ENCODE results near the gene PUDP.
A peak's percentile ranks its signal among the peaks of the same experiment; 100 is the strongest.

Gene PUDP

GRCh38 chrX:7149411-7149810, 1.5 kb upstream of the PUDP start:
- no peak for FAIRE-seq
- no peak for DNase-seq (ENCODE audit: extremely low spot score, insufficient read length, low read depth)

- DNase-seq (ENCODE audit: extremely low spot score, insufficient read length, low read depth) (no peak), FAIRE-seq (peak; percentile 52)
Observed at GRCh38 chrX:7147413-7147977, 458 bp downstream of the PUDP start, which contains the start of gene STS. STS (plus strand) TSS chrX:7147712; CDS start chrX:7253200, 105,488 bp downstream.

DNA sequence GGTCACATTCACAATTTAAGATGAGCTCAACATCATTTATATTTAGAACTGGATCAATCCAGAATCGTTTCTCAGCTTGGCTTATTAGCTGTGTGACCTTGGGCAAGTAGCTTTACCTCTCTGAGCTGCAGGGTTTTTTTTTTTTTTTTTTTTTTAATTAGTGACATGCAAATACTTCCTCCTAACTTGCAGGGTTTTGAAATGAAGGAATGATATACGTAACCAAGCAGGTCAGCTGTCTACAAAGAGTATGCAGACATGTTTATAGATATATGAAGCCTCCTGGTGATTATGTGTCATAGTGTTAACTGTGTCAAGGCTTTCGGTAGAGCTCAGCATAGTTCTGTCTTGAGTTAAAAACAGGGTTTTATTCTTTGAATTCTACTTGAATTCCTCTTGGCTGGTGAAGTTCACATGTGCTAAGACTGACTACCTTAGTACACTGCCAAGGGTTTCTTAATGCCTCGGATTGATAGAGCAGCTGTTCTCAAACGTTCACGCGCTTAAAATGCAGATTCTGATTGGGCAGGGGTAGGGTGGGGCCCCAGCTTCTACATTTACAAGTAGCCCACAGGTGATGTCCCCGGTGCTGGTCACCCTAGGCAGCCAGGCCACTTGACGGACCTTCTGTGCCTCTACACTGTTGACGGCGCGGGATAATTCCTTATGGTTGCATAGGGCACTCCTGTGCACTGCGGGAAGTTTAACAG, 1.1 kb downstream of the PUDP start:
- peak; percentile 76 for FAIRE-seq
- DNase-seq (ENCODE audit: extremely low spot score, insufficient read length, low read depth), result no peak

- FAIRE-seq (peak; percentile 56), DNase-seq (ENCODE audit: extremely low spot score, insufficient read length, low read depth) (no peak)
Observed at GRCh38 chrX:7146020-7146702, 1.8 kb downstream of the PUDP start.

DNA sequence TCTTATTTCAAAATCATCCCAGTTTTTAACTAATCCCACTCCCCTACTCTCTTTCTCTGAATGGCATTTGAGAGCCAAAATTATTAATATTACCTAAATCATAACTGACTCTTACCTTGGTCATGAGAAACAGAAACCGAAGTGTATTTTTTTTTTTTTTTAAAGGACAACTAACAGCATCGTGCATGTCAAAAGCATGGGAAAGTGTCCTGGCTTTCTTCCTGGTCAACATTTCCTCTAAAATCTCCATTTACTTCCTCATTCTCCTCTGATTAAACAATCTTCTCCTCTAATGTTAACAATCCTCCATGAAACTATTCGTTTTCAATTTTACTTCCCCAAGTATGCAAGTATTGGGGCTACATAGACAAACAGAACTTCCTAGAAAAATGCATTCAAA, 2.5 kb downstream of the PUDP start:
- FAIRE-seq (no peak), DNase-seq (ENCODE audit: extremely low spot score, insufficient read length, low read depth) (no peak)

DNA sequence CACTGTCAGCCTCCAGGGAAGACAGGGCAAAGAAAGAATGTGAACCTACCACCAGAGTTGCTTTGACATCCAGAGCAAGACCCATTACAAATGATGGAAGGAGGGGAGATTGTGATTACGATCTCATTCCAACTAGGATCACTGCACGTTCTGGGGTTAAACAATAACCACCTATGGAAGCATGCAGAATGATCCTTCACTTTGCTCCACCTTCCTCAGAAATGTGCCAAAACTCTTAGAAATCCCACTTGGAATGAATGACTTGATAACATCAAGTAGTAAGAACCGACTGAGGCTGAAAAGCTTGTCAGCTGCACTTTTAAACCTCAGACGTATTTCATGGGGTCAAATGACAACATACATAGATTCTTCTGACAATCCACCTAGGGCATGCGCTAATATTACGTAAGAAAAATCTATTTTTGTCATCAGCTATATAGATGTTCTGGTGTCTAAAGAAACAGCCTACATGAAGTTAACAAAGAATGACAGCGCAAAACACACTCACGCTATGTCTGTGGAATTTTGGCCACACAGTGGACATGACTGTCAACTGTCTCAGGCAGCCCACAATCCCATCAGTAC, 3.9 kb downstream of the PUDP start:
- FAIRE-seq, result no peak

GRCh38 chrX:7143076-7143475, 4.9 kb downstream of the PUDP start:
- FAIRE-seq (no peak), DNase-seq (ENCODE audit: extremely low spot score, insufficient read length, low read depth) (no peak)

More for the DNA sequence above, 3.9 kb downstream of the PUDP start:
- DNase-seq (ENCODE audit: extremely low spot score, insufficient read length, low read depth), result no peak

GRCh38 chrX:7139202-7140081, 8.5 kb downstream of the PUDP start:
- FAIRE-seq (peak; percentile 24), DNase-seq (ENCODE audit: extremely low spot score, insufficient read length, low read depth) (no peak)

DNA sequence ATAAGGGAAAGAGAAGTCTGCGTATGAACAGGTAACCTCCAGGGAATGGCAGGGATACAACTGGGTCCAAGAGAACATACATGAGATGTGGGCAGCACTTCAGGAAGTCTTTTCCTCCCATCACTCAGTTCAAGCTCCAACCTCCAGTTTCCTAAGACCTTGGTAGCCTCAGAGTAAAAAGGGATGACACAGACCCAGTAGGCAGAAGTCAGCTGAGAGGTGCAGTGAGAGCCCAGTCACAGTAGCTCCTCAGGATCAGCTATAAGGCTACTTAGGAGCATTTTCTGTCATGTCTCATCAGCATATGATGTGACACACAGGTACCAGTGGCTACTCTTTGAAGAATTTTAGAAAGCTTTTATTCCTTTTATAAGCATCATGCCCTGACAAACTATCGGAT, 13.0 kb downstream of the PUDP start:
- FAIRE-seq (peak; percentile 5), DNase-seq (ENCODE audit: extremely low spot score, insufficient read length, low read depth) (no peak)

DNA sequence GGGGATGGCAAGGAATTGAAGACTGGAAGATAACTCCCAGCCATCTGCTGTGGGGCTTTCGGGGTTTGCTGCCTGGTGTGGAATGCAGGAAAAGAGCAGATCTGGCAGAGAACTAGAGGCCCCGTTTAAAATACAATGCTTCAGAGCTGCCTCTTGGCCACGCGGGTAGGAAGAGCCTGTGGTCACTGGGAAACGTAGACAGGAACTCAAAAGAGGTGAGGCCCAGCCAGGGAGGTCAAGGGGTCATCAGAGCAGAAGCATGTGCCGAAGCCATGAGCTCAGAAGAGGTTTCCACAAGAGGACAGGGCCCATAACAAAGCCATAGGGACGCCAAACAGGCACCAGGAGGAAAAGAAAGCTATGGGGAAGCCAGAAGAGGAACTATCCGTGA, 14.9 kb downstream of the PUDP start:
- DNase-seq (ENCODE audit: extremely low spot score, insufficient read length, low read depth) (no peak), FAIRE-seq (no peak)

GRCh38 chrX:7132335-7133049, 15.5 kb downstream of the PUDP start:
- FAIRE-seq (peak; percentile 86), DNase-seq (ENCODE audit: extremely low spot score, insufficient read length, low read depth) (no peak)

- FAIRE-seq (no peak), DNase-seq (ENCODE audit: extremely low spot score, insufficient read length, low read depth) (no peak)
Observed at GRCh38 chrX:7131621-7132020, 16.3 kb downstream of the PUDP start.

- DNase-seq (ENCODE audit: extremely low spot score, insufficient read length, low read depth) (no peak), FAIRE-seq (no peak)
Observed at GRCh38 chrX:7127056-7127455, 20.9 kb downstream of the PUDP start.

- no peak for DNase-seq (ENCODE audit: extremely low spot score, insufficient read length, low read depth)
Observed at GRCh38 chrX:7120878-7121219, 27.1 kb downstream of the PUDP start.

GRCh38 chrX:7119950-7120877, 27.7 kb downstream of the PUDP start:
- peak; percentile 70 for FAIRE-seq

More at GRCh38 chrX:7120878-7121219, 27.1 kb downstream of the PUDP start:
- no peak for FAIRE-seq

DNA sequence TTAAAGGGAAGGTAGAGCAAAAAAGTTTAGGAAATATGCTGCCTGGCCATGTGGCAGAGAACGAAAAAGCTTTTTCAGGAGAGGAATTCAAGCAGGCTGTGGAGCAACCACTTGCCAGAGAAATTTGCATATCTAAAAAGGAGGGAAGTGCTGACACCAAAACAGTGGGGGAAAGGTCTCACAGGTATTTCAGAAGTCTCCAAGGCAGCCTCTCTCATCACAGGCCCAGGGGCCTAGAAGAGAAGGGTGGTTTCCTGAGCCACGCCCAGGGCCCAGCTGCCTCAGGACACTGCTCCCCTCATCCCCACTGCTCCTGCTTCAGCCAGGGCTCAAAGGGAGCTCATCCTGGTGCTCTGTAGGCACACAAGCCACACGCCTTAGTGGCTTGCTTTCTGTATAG, 30.4 kb downstream of the PUDP start:
- FAIRE-seq (peak; percentile 85), DNase-seq (ENCODE audit: extremely low spot score, insufficient read length, low read depth) (no peak)

More at GRCh38 chrX:7119950-7120877, 27.7 kb downstream of the PUDP start:
- no peak for DNase-seq (ENCODE audit: extremely low spot score, insufficient read length, low read depth)

GRCh38 chrX:7116081-7116480, 31.9 kb downstream of the PUDP start:
- DNase-seq (ENCODE audit: extremely low spot score, insufficient read length, low read depth), result no peak

DNA sequence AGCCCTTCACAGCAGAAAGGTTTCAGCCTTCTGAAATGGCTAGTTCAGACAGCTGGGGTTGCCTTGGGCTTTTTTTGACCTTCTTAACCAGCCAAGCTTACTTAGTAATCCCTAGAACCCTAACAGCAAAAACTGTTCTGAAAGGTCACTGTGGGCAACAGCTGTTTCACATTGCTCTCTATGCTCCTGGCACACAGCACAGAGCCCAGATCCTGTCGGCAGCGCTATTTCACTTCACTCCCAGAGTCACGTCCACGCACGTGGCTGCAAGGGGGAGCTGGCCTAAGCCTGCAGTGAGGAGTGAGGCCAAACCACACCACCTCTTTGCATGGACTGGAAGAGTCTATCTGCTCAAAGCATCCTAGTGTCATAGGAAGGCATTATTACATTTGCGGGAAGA, 32.4 kb downstream of the PUDP start:
- DNase-seq (ENCODE audit: extremely low spot score, insufficient read length, low read depth) (no peak), FAIRE-seq (peak; percentile 95)

More at GRCh38 chrX:7116081-7116480, 31.9 kb downstream of the PUDP start:
- FAIRE-seq, result no peak

All from GM18507 (cell line).